HepG2 (cell line): ENCODE data around the gene CPT1A. TPM values are rescaled to one million over a fixed set of nuclear protein-coding genes. Genes with fewer than 3 reads are reported as not detected.

Experiments used
- AKAP8 ChIP-seq: sonication (generic); formaldehyde crosslinking; IDR thresholded peaks from 2 replicates; pipeline ENCODE4 v1.5.1; 2020; ENCODE audit warnings: mild to moderate bottlenecking, missing genetic modification reagents
- ARNT2 ChIP-seq: sonication (generic); formaldehyde crosslinking; IDR thresholded peaks from 2 replicates; pipeline ENCODE4 v1.8.0; 2022; ENCODE audit warnings: mild to moderate bottlenecking, low read depth, missing genetic modification reagents, moderate library complexity
- KAT7 ChIP-seq: IDR thresholded peaks from 2 replicates; pipeline ENCODE4 v1.6.1; 2018; ENCODE audit warnings: borderline replicate concordance, missing compliant biosample characterization
- KLF13 ChIP-seq: sonication (generic); formaldehyde crosslinking; IDR thresholded peaks from 2 replicates; pipeline ENCODE4 v1.4.0; 2020; ENCODE audit warnings: mild to moderate bottlenecking, missing genetic modification reagents
- MAZ ChIP-seq, 2 experiments: sonication (generic) in 1 of 2; formaldehyde crosslinking in 1 of 2; IDR thresholded peaks; 2 replicates each; pipeline versions ENCODE4 v1.5.0 to v1.6.1; 2012 to 2020; ENCODE audit warnings: low read depth in 2 of 2, mild to moderate bottlenecking in 2 of 2, borderline replicate concordance in 1 of 2, improper control_type of control experiment in 1 of 2, low read length in 1 of 2, missing genetic modification reagents in 1 of 2, moderate library complexity in 1 of 2
- MEIS1 ChIP-seq: sonication (generic); formaldehyde crosslinking; IDR thresholded peaks from 2 replicates; pipeline ENCODE4 v1.9.0; 2021; ENCODE audit warnings: mild to moderate bottlenecking, missing genetic modification reagents, moderate library complexity, borderline replicate concordance
- NFIB ChIP-seq: sonication (generic); formaldehyde crosslinking; IDR thresholded peaks from 2 replicates; pipeline ENCODE4 v1.9.0; 2021; ENCODE audit warnings: missing genetic modification reagents, mild to moderate bottlenecking, borderline replicate concordance
- PREB ChIP-seq: sonication (generic); formaldehyde crosslinking; IDR thresholded peaks from 2 replicates; pipeline ENCODE4 v1.4.0; 2020; ENCODE audit warnings: missing genetic modification reagents
- RFXANK ChIP-seq: IDR thresholded peaks from 2 replicates; pipeline ENCODE4 v1.6.1; 2016
- RXRA ChIP-seq: sonication (generic); formaldehyde crosslinking; IDR thresholded peaks from 2 replicates; pipeline ENCODE4 v1.5.1; 2020; ENCODE audit warnings: missing genetic modification reagents
- SMARCE1 ChIP-seq: fragments of 450-650 bp; IDR thresholded peaks from 2 replicates; pipeline ENCODE4 v1.6.1; 2017; ENCODE audit warnings: borderline replicate concordance
- SP1 ChIP-seq, 2 experiments: fragments of 450-650 bp in 1 of 2; sonication (generic) in 1 of 2; formaldehyde crosslinking in 1 of 2; IDR thresholded peaks; 2 replicates each; pipeline versions ENCODE4 v1.4.0 to v1.6.1; 2016 to 2020; ENCODE audit warnings: missing genetic modification reagents in 1 of 2
- TERF1 ChIP-seq: sonication (generic); formaldehyde crosslinking; IDR thresholded peaks from 2 replicates; pipeline ENCODE4 v1.8.0; 2022; ENCODE audit warnings: mild to moderate bottlenecking, missing genetic modification reagents, moderate library complexity
- XBP1 ChIP-seq: sonication (generic); formaldehyde crosslinking; IDR thresholded peaks from 2 replicates; pipeline ENCODE4 v1.5.0; 2020; ENCODE audit warnings: missing genetic modification reagents
- ZBTB38 ChIP-seq: sonication (generic); formaldehyde crosslinking; IDR thresholded peaks from 2 replicates; pipeline ENCODE4 v1.5.1; 2020; ENCODE audit warnings: mild to moderate bottlenecking, missing genetic modification reagents
- ZMAT3 ChIP-seq: sonication (generic); formaldehyde crosslinking; conservative IDR thresholded peaks from 2 replicates; pipeline ENCODE4 v1.7.0; 2021; ENCODE audit warnings: missing genetic modification reagents
- ZNF224 ChIP-seq: sonication (generic); formaldehyde crosslinking; IDR thresholded peaks from 2 replicates; pipeline ENCODE4 v1.5.0; 2020; ENCODE audit warnings: mild to moderate bottlenecking, missing genetic modification reagents
- ZNF292 ChIP-seq: sonication (generic); formaldehyde crosslinking; IDR thresholded peaks from 2 replicates; pipeline ENCODE4 v1.8.1; 2022; ENCODE audit warnings: mild to moderate bottlenecking, low read depth, missing genetic modification reagents, borderline replicate concordance
- ZNF343 ChIP-seq: sonication (generic); formaldehyde crosslinking; IDR thresholded peaks from 2 replicates; pipeline ENCODE4 v1.4.0; 2020; ENCODE audit warnings: mild to moderate bottlenecking, missing genetic modification reagents
- ZNF367 ChIP-seq: sonication (generic); formaldehyde crosslinking; IDR thresholded peaks from 2 replicates; pipeline ENCODE4 v1.4.0; 2020; ENCODE audit warnings: missing genetic modification reagents, borderline replicate concordance
- ZNF543 ChIP-seq: sonication (generic); formaldehyde crosslinking; IDR thresholded peaks from 2 replicates; pipeline ENCODE4 v1.4.0; 2020; ENCODE audit warnings: mild to moderate bottlenecking, missing genetic modification reagents
- ZNF746 ChIP-seq: sonication (generic); formaldehyde crosslinking; IDR thresholded peaks from 2 replicates; pipeline ENCODE4 v1.8.0; 2022; ENCODE audit warnings: mild to moderate bottlenecking, missing genetic modification reagents
- ZSCAN12 ChIP-seq: sonication (generic); formaldehyde crosslinking; IDR thresholded peaks from 2 replicates; pipeline ENCODE4 v1.9.0; 2021; ENCODE audit warnings: mild to moderate bottlenecking, missing genetic modification reagents
- ZUFSP ChIP-seq: sonication (generic); formaldehyde crosslinking; IDR thresholded peaks from 2 replicates; pipeline ENCODE4 v1.9.0; 2021; ENCODE audit warnings: missing genetic modification reagents, mild to moderate bottlenecking, borderline replicate concordance
- polyA plus RNA-seq, 8 experiments: library from polyadenylated mRNA; depleted of rRNA in 3 of 8; stranded (reverse) in 7 of 8; unstranded in 1 of 8; fragments of >200 nt; fragmentation: Illumina TruSeq in 4 of 8; extraction: Trizol in 4 of 8; gene quantifications; 2 replicates each; pipeline versions ENCODE4 v1.2.1 to v1.2.3, GENCODE V29; 2011 to 2016; ENCODE audit warnings: low read depth in 4 of 8, missing spikeins in 1 of 8, mixed read lengths in 1 of 8; ENCODE audit not compliant: insufficient read depth in 1 of 8
- total RNA-seq, 5 experiments: library from RNA; depleted of rRNA; stranded (reverse); fragments of >200 nt; fragmentation: Illumina TruSeq; extraction: Trizol; gene quantifications; 2 replicates each; pipeline ENCODE4 v1.2.3, GENCODE V29; 2016; ENCODE audit warnings: low read depth in 1 of 5
- TF ChIP-seq, protein P1 (sequence below): sonication (generic); formaldehyde crosslinking; IDR thresholded peaks from 2 replicates; pipeline ENCODE4 v1.5.0; 2020; ENCODE audit warnings: mild to moderate bottlenecking, missing genetic modification reagents

Gene CPT1A
- total and polyA plus RNA-seq, 2 of the 13 experiments (the other 11 are each of a cell fraction or from before 2014, with no cell fraction given), result 7.0 to 7.1 TPM

DNA sequence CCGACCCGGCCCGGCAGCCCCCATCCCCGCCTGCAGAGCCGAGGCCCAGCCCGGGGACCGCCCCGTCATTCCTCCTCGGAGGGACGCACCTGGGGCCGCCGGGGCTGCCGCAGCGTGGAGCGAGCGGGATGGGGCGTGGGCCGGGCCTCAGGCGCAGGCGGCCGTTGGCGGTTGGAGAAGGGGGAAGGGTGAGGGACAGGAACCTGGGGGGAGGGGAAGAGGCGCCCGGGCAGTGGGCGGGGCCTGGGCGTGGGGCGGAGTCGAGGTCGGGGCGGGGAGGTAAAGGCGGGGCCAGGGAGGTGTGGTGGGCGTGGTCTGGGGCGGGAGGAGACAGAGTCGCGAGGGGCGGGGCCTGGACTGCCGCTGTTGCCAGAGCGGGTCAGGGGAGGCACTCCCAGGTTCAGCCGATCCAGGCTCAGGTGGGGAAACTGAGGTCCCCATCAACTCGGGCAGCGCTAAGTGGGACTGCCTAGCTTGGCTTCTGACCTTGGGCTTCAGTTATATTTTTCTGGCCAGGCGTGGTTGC lies 90.3 kb downstream of the CPT1A start, which contains the start of gene TESMIN (continued):
- no peak for TF ChIP-seq ZSCAN12 (CRISPR knock-in tag)
- no peak for TF ChIP-seq NFIB (CRISPR knock-in tag)
- no peak for TF ChIP-seq ZNF343 (CRISPR knock-in tag)
- peak; percentile 69 for TF ChIP-seq MAZ (IDR thresholded peaks at IDR 0.05; ENCODE audit: borderline replicate concordance, low read depth, low read length)
- TF ChIP-seq MAZ (CRISPR knock-in tag; IDR thresholded peaks at IDR 0.05; ENCODE audit: low read depth), result no peak
- no peak for TF ChIP-seq ZNF746 (CRISPR knock-in tag)
- TF ChIP-seq RFXANK (CRISPR knock-in tag), result no peak
- TF ChIP-seq ZMAT3 (CRISPR knock-in tag), result no peak
- no peak for TF ChIP-seq XBP1 (CRISPR knock-in tag)
- no peak for TF ChIP-seq SMARCE1
- no peak for TF ChIP-seq ARNT2 (CRISPR knock-in tag)
- TF ChIP-seq ZNF292 (CRISPR knock-in tag), result no peak
- TF ChIP-seq ZBTB38 (CRISPR knock-in tag), result 0 out of 2 replicates have a peak, but pooled peaks have one; percentile 37
- TF ChIP-seq MEIS1, result no peak
- TF ChIP-seq ZNF543 (CRISPR knock-in tag), result 0 out of 2 replicates have a peak, but pooled peaks have one; percentile 40
- TF ChIP-seq KAT7 (CRISPR knock-in tag), result no peak
- TF ChIP-seq RXRA (CRISPR knock-in tag), result peak; percentile 30; the same call in 1 of the 2 replicates
- TF ChIP-seq AKAP8 (CRISPR knock-in tag), result no peak
- no peak for TF ChIP-seq TERF1 (CRISPR knock-in tag)
- TF ChIP-seq SP1 (IDR thresholded peaks at IDR 0.05), result no peak
- peak; percentile 74 for TF ChIP-seq SP1 (CRISPR knock-in tag; IDR thresholded peaks at IDR 0.05)
- TF ChIP-seq ZNF367 (CRISPR knock-in tag), result no peak
- TF ChIP-seq PREB (CRISPR knock-in tag), result no peak
- TF ChIP-seq, protein P1, sequence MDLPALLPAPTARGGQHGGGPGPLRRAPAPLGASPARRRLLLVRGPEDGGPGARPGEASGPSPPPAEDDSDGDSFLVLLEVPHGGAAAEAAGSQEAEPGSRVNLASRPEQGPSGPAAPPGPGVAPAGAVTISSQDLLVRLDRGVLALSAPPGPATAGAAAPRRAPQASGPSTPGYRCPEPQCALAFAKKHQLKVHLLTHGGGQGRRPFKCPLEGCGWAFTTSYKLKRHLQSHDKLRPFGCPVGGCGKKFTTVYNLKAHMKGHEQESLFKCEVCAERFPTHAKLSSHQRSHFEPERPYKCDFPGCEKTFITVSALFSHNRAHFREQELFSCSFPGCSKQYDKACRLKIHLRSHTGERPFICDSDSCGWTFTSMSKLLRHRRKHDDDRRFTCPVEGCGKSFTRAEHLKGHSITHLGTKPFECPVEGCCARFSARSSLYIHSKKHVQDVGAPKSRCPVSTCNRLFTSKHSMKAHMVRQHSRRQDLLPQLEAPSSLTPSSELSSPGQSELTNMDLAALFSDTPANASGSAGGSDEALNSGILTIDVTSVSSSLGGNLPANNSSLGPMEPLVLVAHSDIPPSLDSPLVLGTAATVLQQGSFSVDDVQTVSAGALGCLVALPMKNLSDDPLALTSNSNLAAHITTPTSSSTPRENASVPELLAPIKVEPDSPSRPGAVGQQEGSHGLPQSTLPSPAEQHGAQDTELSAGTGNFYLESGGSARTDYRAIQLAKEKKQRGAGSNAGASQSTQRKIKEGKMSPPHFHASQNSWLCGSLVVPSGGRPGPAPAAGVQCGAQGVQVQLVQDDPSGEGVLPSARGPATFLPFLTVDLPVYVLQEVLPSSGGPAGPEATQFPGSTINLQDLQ (CRISPR knock-in tag), result no peak
- TF ChIP-seq ZNF224 (CRISPR knock-in tag), result no peak
- no peak for TF ChIP-seq KLF13 (CRISPR knock-in tag)
- TF ChIP-seq ZUFSP (CRISPR knock-in tag), result no peak
